ENCODE data around the gene DCANP1. TPM values are rescaled to one million over a fixed set of nuclear protein-coding genes. Genes with fewer than 3 reads are reported as not detected.

DCANP1 gene
- total and polyA plus RNA-seq, 4 donors, result 0.09 to 0.51 (median 0.28) TPM

DNA sequence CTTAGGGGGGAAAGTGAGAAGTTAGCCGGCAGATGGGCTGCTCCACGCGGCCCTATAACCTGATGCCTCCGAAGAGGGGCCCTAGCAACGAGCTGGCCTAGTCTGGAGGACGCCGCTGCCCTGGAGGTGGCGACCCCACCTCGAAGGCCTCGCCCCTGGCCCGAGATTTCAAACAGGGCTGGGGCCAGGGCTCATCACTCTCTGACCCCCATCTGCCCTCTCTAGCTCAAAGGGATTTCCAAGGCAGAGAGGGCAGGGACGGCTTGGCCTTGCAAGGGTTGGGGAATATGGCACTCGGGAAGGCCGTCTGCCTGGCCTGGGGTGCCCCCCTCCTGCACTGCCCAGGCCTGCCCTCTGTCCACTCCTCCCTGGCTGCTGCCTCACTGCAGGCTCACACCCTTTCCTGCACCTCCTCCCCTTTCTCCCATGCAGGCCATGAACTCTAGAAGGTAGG is 30.5 kb upstream of the DCANP1 start:
- WGBS, 2 donors, result 63 to 72% methylated on average over 14 of the region's 14 CpGs
- H3K27me3 ChIP-seq (ENCODE audit: control insufficient read depth in 3 of 3, insufficient read depth in 3 of 3, low read length in 2 of 3), result peaks cover 0 to 14% (median 0%) of the 10 kb centered on the region in 3 donors
- DNase-seq (no peak), ATAC-seq (ENCODE audit: insufficient read depth, low FRiP score) (no peak)
- H3K9me3 ChIP-seq (ENCODE audit: control insufficient read depth in 4 of 4, insufficient read depth in 3 of 4, low read length in 3 of 4), result peaks cover 0 to 4% (median 0%) of the 10 kb centered on the region in 4 donors
- H3K36me3 ChIP-seq (ENCODE audit: control insufficient read depth in 4 of 4, insufficient read depth in 4 of 4, low read length in 4 of 4), result no peaks in the 10 kb centered on the region
- H3K27ac ChIP-seq (ENCODE audit: low read depth in 1 of 2, low read length in 1 of 2), result no peak overlapping the region
- H3K4me1 ChIP-seq (ENCODE audit: control insufficient read depth in 5 of 5, insufficient read depth in 5 of 5, low read length in 5 of 5), result peaks cover 0 to 18% (median 0%) of the 10 kb centered on the region in 5 donors
- TF ChIP-seq, protein P1, sequence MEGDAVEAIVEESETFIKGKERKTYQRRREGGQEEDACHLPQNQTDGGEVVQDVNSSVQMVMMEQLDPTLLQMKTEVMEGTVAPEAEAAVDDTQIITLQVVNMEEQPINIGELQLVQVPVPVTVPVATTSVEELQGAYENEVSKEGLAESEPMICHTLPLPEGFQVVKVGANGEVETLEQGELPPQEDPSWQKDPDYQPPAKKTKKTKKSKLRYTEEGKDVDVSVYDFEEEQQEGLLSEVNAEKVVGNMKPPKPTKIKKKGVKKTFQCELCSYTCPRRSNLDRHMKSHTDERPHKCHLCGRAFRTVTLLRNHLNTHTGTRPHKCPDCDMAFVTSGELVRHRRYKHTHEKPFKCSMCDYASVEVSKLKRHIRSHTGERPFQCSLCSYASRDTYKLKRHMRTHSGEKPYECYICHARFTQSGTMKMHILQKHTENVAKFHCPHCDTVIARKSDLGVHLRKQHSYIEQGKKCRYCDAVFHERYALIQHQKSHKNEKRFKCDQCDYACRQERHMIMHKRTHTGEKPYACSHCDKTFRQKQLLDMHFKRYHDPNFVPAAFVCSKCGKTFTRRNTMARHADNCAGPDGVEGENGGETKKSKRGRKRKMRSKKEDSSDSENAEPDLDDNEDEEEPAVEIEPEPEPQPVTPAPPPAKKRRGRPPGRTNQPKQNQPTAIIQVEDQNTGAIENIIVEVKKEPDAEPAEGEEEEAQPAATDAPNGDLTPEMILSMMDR (IDR thresholded peaks at IDR 0.05; ENCODE audit: control extremely low read depth, extremely low read depth), result no peak
- no peak overlapping the region for H3K4me3 ChIP-seq
- no peak overlapping the region for H3K9ac ChIP-seq (ENCODE audit: insufficient read depth in 1 of 2, low read length in 2 of 2)

DNA sequence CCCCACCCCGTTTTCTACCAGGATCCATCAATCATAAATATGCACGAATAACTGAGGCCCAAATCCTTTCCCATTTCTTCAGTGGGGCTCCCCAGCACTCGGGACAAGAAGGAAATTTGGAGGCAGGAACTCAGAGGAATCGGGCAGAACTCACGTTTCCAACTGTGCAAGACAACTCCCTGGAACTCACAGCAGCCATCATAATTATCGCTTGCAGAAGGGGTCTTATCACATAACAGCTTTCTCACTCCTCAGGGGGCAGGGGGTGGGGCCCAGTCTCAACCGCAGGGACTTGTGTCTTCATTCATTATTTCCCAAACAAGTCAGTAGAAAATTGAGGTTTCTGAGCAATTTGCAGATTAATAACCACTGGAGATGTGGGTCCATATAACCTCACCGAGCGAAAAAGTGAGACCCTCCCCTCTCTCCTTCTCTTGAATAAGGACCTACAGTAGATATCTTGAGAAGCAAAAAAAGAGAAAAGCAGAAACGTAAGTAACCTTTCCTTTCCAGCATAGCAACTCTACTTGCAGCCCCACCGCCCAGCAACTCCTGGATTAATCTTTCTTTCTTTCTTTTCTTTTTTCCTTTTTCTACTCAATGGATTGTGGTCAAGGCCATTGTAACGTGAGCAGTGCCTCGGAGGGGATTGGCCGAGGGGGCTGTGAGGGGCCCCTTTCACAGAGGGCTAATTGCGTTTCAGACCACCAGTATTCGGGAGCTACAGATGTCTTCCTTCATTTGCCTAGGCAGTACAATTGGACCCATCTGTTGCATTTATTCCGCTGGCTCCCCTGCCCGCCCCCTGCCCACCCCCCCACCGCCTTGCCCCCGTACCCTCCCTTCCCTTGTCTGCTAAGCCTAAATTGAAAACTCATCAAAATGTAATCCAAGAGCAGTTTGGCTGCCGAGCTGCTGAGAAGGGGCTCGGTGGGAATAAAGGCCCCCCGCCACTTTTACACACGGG is 29.8 kb upstream of the DCANP1 start:
- Histone ChIP-seq H3K4me1 (ENCODE audit: control insufficient read depth in 5 of 5, insufficient read depth in 5 of 5, low read length in 5 of 5) (peaks cover 0 to 18% (median 0%) of the 10 kb centered on the region in 5 donors), H3K9ac (ENCODE audit: insufficient read depth in 1 of 2, low read length in 2 of 2) (no peak overlapping the region), H3K4me3 (no peak overlapping the region), H3K36me3 (ENCODE audit: control insufficient read depth in 4 of 4, insufficient read depth in 4 of 4, low read length in 4 of 4) (no peaks in the 10 kb centered on the region), H3K27ac (ENCODE audit: low read depth in 1 of 2, low read length in 1 of 2) (no peak overlapping the region), H3K27me3 (ENCODE audit: control insufficient read depth in 3 of 3, insufficient read depth in 3 of 3, low read length in 2 of 3) (peaks cover 0 to 15% (median 0%) of the 10 kb centered on the region in 3 donors), H3K9me3 (ENCODE audit: control insufficient read depth in 4 of 4, insufficient read depth in 3 of 4, low read length in 3 of 4) (peaks cover 0 to 4% (median 0%) of the 10 kb centered on the region in 4 donors)
- peak; percentile 60 to 68 (median 68) for DNase-seq
- 52 to 63% methylated on average over 24 of the region's 24 CpGs for WGBS, 2 donors
- TF ChIP-seq, protein P1 (IDR thresholded peaks at IDR 0.05; ENCODE audit: control extremely low read depth, extremely low read depth), result no peak
- ATAC-seq (ENCODE audit: insufficient read depth, low FRiP score), result no peak

DNA sequence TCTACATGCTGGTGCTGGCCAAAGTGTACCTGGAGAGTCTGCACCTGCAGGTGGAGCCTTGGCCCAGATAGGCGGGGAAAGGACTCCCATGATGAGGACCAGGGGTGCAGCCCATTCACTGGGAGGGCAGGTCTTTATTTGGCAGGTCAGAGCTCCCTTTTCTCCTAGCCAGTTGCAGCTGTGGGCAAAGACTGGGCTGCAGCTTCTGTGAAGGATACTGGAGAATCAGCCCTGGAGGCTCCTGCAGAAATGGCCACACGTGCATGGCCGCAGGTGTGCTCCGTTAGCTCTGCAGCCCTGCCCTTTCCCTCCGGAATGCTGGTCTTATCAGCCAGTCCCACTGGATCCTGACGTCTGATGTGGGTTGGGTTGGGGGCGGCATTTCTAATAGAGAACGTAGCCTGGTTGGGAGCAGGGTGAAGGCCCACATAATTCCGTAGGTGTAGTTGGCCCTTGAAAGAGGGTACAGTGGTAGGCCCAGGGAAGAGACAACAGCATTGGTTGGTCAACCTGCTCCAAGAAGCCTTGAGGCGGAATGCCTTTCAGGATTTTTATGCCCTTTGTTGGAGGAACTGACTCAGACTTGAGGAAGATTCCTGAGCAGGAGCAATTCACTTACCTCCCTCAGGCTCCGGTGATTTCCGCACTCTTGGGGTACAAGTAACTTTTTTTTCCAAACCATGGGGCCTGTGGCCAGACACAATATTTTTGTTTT is 27.0 kb upstream of the DCANP1 start:
- Histone ChIP-seq H3K4me3 (no peak overlapping the region), H3K36me3 (ENCODE audit: control insufficient read depth in 4 of 4, insufficient read depth in 4 of 4, low read length in 4 of 4) (no peaks in the 10 kb centered on the region), H3K27ac (ENCODE audit: low read depth in 1 of 2, low read length in 1 of 2) (no peak overlapping the region), H3K9ac (ENCODE audit: insufficient read depth in 1 of 2, low read length in 2 of 2) (no peak overlapping the region), H3K9me3 (ENCODE audit: control insufficient read depth in 4 of 4, insufficient read depth in 3 of 4, low read length in 3 of 4) (peaks cover 0 to 4% (median 0%) of the 10 kb centered on the region in 4 donors), H3K27me3 (ENCODE audit: control insufficient read depth in 3 of 3, insufficient read depth in 3 of 3, low read length in 2 of 3) (peaks cover 0 to 23% (median 3%) of the 10 kb centered on the region in 3 donors), H3K4me1 (ENCODE audit: control insufficient read depth in 5 of 5, insufficient read depth in 5 of 5, low read length in 5 of 5) (peaks cover 0 to 18% (median 0%) of the 10 kb centered on the region in 5 donors)
- 85 to 86% methylated on average over 12 of the region's 12 CpGs for WGBS, 2 donors
- DNase-seq, result peak in 1 of 3 donors; percentile 10
- no peak for ATAC-seq (ENCODE audit: insufficient read depth, low FRiP score)
- TF ChIP-seq, protein P1 (IDR thresholded peaks at IDR 0.05; ENCODE audit: control extremely low read depth, extremely low read depth), result no peak

Measured in lung (tissue), 12 donors.